ENCODE results near the gene CFAP100. TPM values are rescaled to one million over a fixed set of nuclear protein-coding genes. Genes with fewer than 3 reads are reported as not detected.

Gene CFAP100
- total and polyA plus RNA-seq, 7 experiments from 2014 or later, result not detected

- DNase-seq, result no peak
- intact Hi-C loops (cut with micrococcal nuclease), result no loop called here
- CTCF ChIA-PET, result interaction anchor here (0.7 kb wide), 2 partner anchors 231 to 447 kb away, joined by 3 read pairs; no protein-coding TSS in a partner anchor
These were observed 51.6 kb downstream of the CFAP100 start for GRCh38 chr3:126446301-126446700.

GRCh38 chr3:126446791-126447190, 52.1 kb downstream of the CFAP100 start:
- H3K36me3 Mint-ChIP-seq, result peaks cover 5 to 25% (median 12%) of the 10 kb centered on the region in 5 donors
- H3K27ac ChIP-seq (ENCODE audit: low read depth, low read length), result no peak overlapping the region
- intact Hi-C loops (cut with micrococcal nuclease), result no loop called here
- H3K4me3 Mint-ChIP-seq, result no peak overlapping the region
- peaks cover 0 to 2% (median 0%) of the 10 kb centered on the region in 11 donors for H3K9me3 Mint-ChIP-seq
- H3K9me3 ChIP-seq (ENCODE audit: control insufficient read depth in 2 of 3, low read length in 3 of 3), result no peaks in the 10 kb centered on the region
- ChIA-PET CTCF (interaction anchor here (0.7 kb wide), 1 partner anchor 447 kb away, joined by 3 read pairs; no protein-coding TSS in a partner anchor), POLR2A (no interaction called here)
- no peaks in the 10 kb centered on the region for H3K27me3 ChIP-seq (ENCODE audit: control insufficient read depth in 2 of 2, insufficient read depth in 2 of 2, low read length in 2 of 2)
- H3K4me1 Mint-ChIP-seq, result peaks cover 0 to 12% (median 4%) of the 10 kb centered on the region in 7 donors
- H3K4me1 ChIP-seq (ENCODE audit: control insufficient read depth in 2 of 2, insufficient read depth in 2 of 2, low read length in 2 of 2), result no peaks in the 10 kb centered on the region
- peaks cover 0 to 60% (median 0%) of the 10 kb centered on the region in 3 experiments for H3K36me3 ChIP-seq (ENCODE audit: control insufficient read depth in 2 of 3, insufficient read depth in 3 of 3, low read length in 3 of 3)
- ATAC-seq (no peak), DNase-seq (no peak)
- H3K4me3 ChIP-seq (ENCODE audit: low read length), result no peak overlapping the region
- peak overlapping the region in 1 of 9 donors; percentile 40 for H3K27ac Mint-ChIP-seq
- no peaks in the 10 kb centered on the region for H3K27me3 Mint-ChIP-seq

More at GRCh38 chr3:126446301-126446700, 51.6 kb downstream of the CFAP100 start:
- H3K36me3 Mint-ChIP-seq, result peaks cover 0 to 23% (median 7%) of the 10 kb centered on the region in 5 donors
- Histone ChIP-seq H3K4me3 (ENCODE audit: low read length) (no peak overlapping the region), H3K4me1 (ENCODE audit: control insufficient read depth in 2 of 2, insufficient read depth in 2 of 2, low read length in 2 of 2) (no peaks in the 10 kb centered on the region), H3K36me3 (ENCODE audit: control insufficient read depth in 2 of 3, insufficient read depth in 3 of 3, low read length in 3 of 3) (peaks cover 0 to 60% (median 0%) of the 10 kb centered on the region in 3 experiments), H3K27ac (ENCODE audit: low read depth, low read length) (no peak overlapping the region), H3K9me3 (ENCODE audit: control insufficient read depth in 2 of 3, low read length in 3 of 3) (no peaks in the 10 kb centered on the region), H3K27me3 (ENCODE audit: control insufficient read depth in 2 of 2, insufficient read depth in 2 of 2, low read length in 2 of 2) (no peaks in the 10 kb centered on the region)
- H3K4me3 Mint-ChIP-seq, result no peak overlapping the region
- no peak for ATAC-seq
- peaks cover 0 to 8% (median 4%) of the 10 kb centered on the region in 7 donors for H3K4me1 Mint-ChIP-seq
- no peaks in the 10 kb centered on the region for H3K27me3 Mint-ChIP-seq
- POLR2A ChIA-PET, result no interaction called here
- H3K9me3 Mint-ChIP-seq, result peaks cover 0 to 2% (median 0%) of the 10 kb centered on the region in 11 donors
- no peak overlapping the region for H3K27ac Mint-ChIP-seq

GRCh38 chr3:126447456-126448106, 52.9 kb downstream of the CFAP100 start:
- ATAC-seq, result no peak
- H3K27me3 ChIP-seq (ENCODE audit: control insufficient read depth in 2 of 2, insufficient read depth in 2 of 2, low read length in 2 of 2), result no peaks in the 10 kb centered on the region
- Mint-ChIP-seq H3K36me3 (peaks cover 5 to 29% (median 15%) of the 10 kb centered on the region in 5 donors), H3K27me3 (no peaks in the 10 kb centered on the region), H3K27ac (peak overlapping the region in 1 of 9 donors; percentile 19), H3K4me3 (no peak overlapping the region), H3K9me3 (peaks cover 0 to 2% (median 0%) of the 10 kb centered on the region in 11 donors), H3K4me1 (peaks cover 0 to 13% (median 4%) of the 10 kb centered on the region in 7 donors)
- ChIA-PET CTCF (no interaction called here), POLR2A (no interaction called here)
- H3K36me3 ChIP-seq (ENCODE audit: control insufficient read depth in 2 of 3, insufficient read depth in 3 of 3, low read length in 3 of 3), result peaks cover 0 to 61% (median 0%) of the 10 kb centered on the region in 3 experiments
- no peak for DNase-seq
- H3K4me3 ChIP-seq (ENCODE audit: low read length), result no peak overlapping the region
- intact Hi-C loops (cut with micrococcal nuclease), result no loop called here
- H3K27ac ChIP-seq (ENCODE audit: low read depth, low read length), result no peak overlapping the region
- H3K4me1 ChIP-seq (ENCODE audit: control insufficient read depth in 2 of 2, insufficient read depth in 2 of 2, low read length in 2 of 2), result no peaks in the 10 kb centered on the region
- H3K9me3 ChIP-seq (ENCODE audit: control insufficient read depth in 2 of 3, low read length in 3 of 3), result no peaks in the 10 kb centered on the region

GRCh38 chr3:126448136-126448892, 53.6 kb downstream of the CFAP100 start:
- Histone ChIP-seq H3K4me3 (ENCODE audit: low read length) (no peak overlapping the region), H3K36me3 (ENCODE audit: control insufficient read depth in 2 of 3, insufficient read depth in 3 of 3, low read length in 3 of 3) (peaks cover 0 to 68% (median 0%) of the 10 kb centered on the region in 3 experiments), H3K9me3 (ENCODE audit: control insufficient read depth in 2 of 3, low read length in 3 of 3) (no peaks in the 10 kb centered on the region), H3K27ac (ENCODE audit: low read depth, low read length) (no peak overlapping the region), H3K27me3 (ENCODE audit: control insufficient read depth in 2 of 2, insufficient read depth in 2 of 2, low read length in 2 of 2) (no peaks in the 10 kb centered on the region), H3K4me1 (ENCODE audit: control insufficient read depth in 2 of 2, insufficient read depth in 2 of 2, low read length in 2 of 2) (no peaks in the 10 kb centered on the region)
- CTCF ChIA-PET, result no interaction called here
- Mint-ChIP-seq H3K27me3 (no peaks in the 10 kb centered on the region), H3K4me3 (no peak overlapping the region), H3K36me3 (peaks cover 5 to 31% (median 12%) of the 10 kb centered on the region in 5 donors), H3K9me3 (no peaks in the 10 kb centered on the region), H3K27ac (peak overlapping the region in 1 of 9 donors; percentile 41), H3K4me1 (peaks cover 0 to 13% (median 4%) of the 10 kb centered on the region in 7 donors)
- DNase-seq (no peak), ATAC-seq (no peak)
- POLR2A ChIA-PET, result no interaction called here
- intact Hi-C loops (cut with micrococcal nuclease), result no loop called here

GRCh38 chr3:126448893-126449180, 54.1 kb downstream of the CFAP100 start:
- CTCF ChIA-PET, result no interaction called here
- Histone ChIP-seq H3K4me1 (ENCODE audit: control insufficient read depth in 2 of 2, insufficient read depth in 2 of 2, low read length in 2 of 2) (no peaks in the 10 kb centered on the region), H3K4me3 (ENCODE audit: low read length) (no peak overlapping the region), H3K27me3 (ENCODE audit: control insufficient read depth in 2 of 2, insufficient read depth in 2 of 2, low read length in 2 of 2) (no peaks in the 10 kb centered on the region), H3K9me3 (ENCODE audit: control insufficient read depth in 2 of 3, low read length in 3 of 3) (no peaks in the 10 kb centered on the region), H3K27ac (ENCODE audit: low read depth, low read length) (no peak overlapping the region), H3K36me3 (ENCODE audit: control insufficient read depth in 2 of 3, insufficient read depth in 3 of 3, low read length in 3 of 3) (peaks cover 0 to 71% (median 0%) of the 10 kb centered on the region in 3 experiments)
- no peaks in the 10 kb centered on the region for H3K9me3 Mint-ChIP-seq
- peaks cover 5 to 31% (median 12%) of the 10 kb centered on the region in 5 donors for H3K36me3 Mint-ChIP-seq
- H3K27me3 Mint-ChIP-seq, result no peaks in the 10 kb centered on the region
- no peak overlapping the region for H3K27ac Mint-ChIP-seq
- H3K4me1 Mint-ChIP-seq, result peaks cover 0 to 13% (median 4%) of the 10 kb centered on the region in 7 donors
- no peak overlapping the region for H3K4me3 Mint-ChIP-seq
- POLR2A ChIA-PET, result no interaction called here
- intact Hi-C loops (cut with micrococcal nuclease), result no loop called here
- ATAC-seq, result peak; percentile 23
- DNase-seq, result no peak

- Histone ChIP-seq H3K36me3 (ENCODE audit: control insufficient read depth in 2 of 3, insufficient read depth in 3 of 3, low read length in 3 of 3) (peaks cover 0 to 77% (median 0%) of the 10 kb centered on the region in 3 experiments), H3K4me1 (ENCODE audit: control insufficient read depth in 2 of 2, insufficient read depth in 2 of 2, low read length in 2 of 2) (no peaks in the 10 kb centered on the region), H3K27me3 (ENCODE audit: control insufficient read depth in 2 of 2, insufficient read depth in 2 of 2, low read length in 2 of 2) (no peaks in the 10 kb centered on the region), H3K4me3 (ENCODE audit: low read length) (no peak overlapping the region), H3K9me3 (ENCODE audit: control insufficient read depth in 2 of 3, low read length in 3 of 3) (no peaks in the 10 kb centered on the region), H3K27ac (ENCODE audit: low read depth, low read length) (no peak overlapping the region)
- intact Hi-C loops (cut with micrococcal nuclease), result no loop called here
- Mint-ChIP-seq H3K4me3 (no peak overlapping the region), H3K27me3 (no peaks in the 10 kb centered on the region), H3K4me1 (peaks cover 0 to 18% (median 6%) of the 10 kb centered on the region in 7 donors), H3K27ac (peak overlapping the region in 1 of 9 donors; percentile 56), H3K9me3 (no peaks in the 10 kb centered on the region), H3K36me3 (peaks cover 7 to 35% (median 15%) of the 10 kb centered on the region in 5 donors)
- ChIA-PET CTCF (no interaction called here), POLR2A (no interaction called here)
- DNase-seq, result no peak
- ATAC-seq, result no peak
These were observed 54.9 kb downstream of the CFAP100 start for GRCh38 chr3:126449621-126450051.

All from naive thymus-derived CD4-positive, alpha-beta T cell (primary cell).